DMS 273 treated with DMSO at 0.1 percent for 48 hours (cell line): Measurements from ENCODE around the gene SYNJ2.
A peak's percentile ranks its signal among the peaks of the same experiment; 100 is the strongest.

Experiments
- DNase-seq: peaks from one replicate; lab custom pipeline; 2025; lab: John Stamatoyannopoulos, UW

Gene SYNJ2

GRCh38 chr6:157996918-157997702, 15.4 kb downstream of the SYNJ2 start:
- DNase-seq = no peak

GRCh38 chr6:157997893-157998608, 16.4 kb downstream of the SYNJ2 start:
- no peak for DNase-seq

- DNase-seq = no peak
Measured at GRCh38 chr6:157998707-157999167, 17.1 kb downstream of the SYNJ2 start.

GRCh38 chr6:157999168-158000051, 17.7 kb downstream of the SYNJ2 start:
- no peak for DNase-seq

- no peak for DNase-seq
Measured at GRCh38 chr6:158000530-158001307, 19.1 kb downstream of the SYNJ2 start.

- DNase-seq = no peak
Measured at GRCh38 chr6:158002249-158002950, 20.7 kb downstream of the SYNJ2 start.

GRCh38 chr6:158002951-158003853, 21.5 kb downstream of the SYNJ2 start:
- no peak for DNase-seq

- no peak for DNase-seq
Measured at GRCh38 chr6:158003910-158004700, 22.4 kb downstream of the SYNJ2 start.

GRCh38 chr6:158004701-158005095, 23.0 kb downstream of the SYNJ2 start:
- no peak for DNase-seq

- DNase-seq = no peak
Measured at GRCh38 chr6:158005626-158006180, 24.0 kb downstream of the SYNJ2 start.

GRCh38 chr6:158006331-158006730, 24.7 kb downstream of the SYNJ2 start:
- no peak for DNase-seq

- no peak for DNase-seq
Measured at GRCh38 chr6:158006821-158007570, 25.3 kb downstream of the SYNJ2 start.

- no peak for DNase-seq
Measured at GRCh38 chr6:158008864-158009113, 27.1 kb downstream of the SYNJ2 start.

GRCh38 chr6:158009114-158009891, 27.6 kb downstream of the SYNJ2 start:
- peak; percentile 59 for DNase-seq

- DNase-seq = no peak
Measured at GRCh38 chr6:158009935-158010585, 28.4 kb downstream of the SYNJ2 start.

- no peak for DNase-seq
Measured at GRCh38 chr6:158010591-158011477, 29.2 kb downstream of the SYNJ2 start.
